ENCODE measurements around the gene CACNA1S.
A peak's percentile ranks its signal among the peaks of the same experiment; 100 is the strongest.

The CACNA1S gene

DNA sequence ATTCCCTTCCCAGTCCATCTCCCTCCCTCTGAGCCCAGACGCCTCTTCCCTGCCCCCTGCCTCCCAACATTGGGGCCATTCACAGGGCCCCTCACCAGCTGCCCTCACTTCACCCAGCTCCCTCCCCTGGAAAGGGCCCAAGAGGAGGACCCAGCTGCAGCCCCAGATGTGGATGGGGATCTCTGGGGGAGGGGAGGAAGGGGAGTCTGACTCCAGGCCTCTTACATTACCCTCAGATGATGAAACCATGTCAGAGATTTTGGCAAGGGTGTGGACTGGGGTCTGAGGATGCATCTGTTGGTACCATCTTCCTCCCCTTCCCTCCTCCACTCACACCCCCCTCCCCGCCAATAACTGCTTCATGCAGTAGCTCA lies 87.6 kb downstream of the CACNA1S start:
- H3K27ac ChIP-seq (replicated peaks; ENCODE audit: low read length) = no peak overlapping the region
- H3K9ac ChIP-seq (ENCODE audit: low read depth, low read length, poor library complexity) = no peak overlapping the region
- no peak overlapping the region for H4K8ac ChIP-seq (ENCODE audit: low read depth, low read length)
- no peak overlapping the region for H4K91ac ChIP-seq (ENCODE audit: low read depth, low read length, poor library complexity)
- no peak overlapping the region for H2BK15ac ChIP-seq (ENCODE audit: low read length)
- no peaks in the 10 kb centered on the region for H3K36me3 ChIP-seq (replicated peaks in 1 of 2; ENCODE audit: control insufficient read depth in 2 of 2, insufficient read depth in 2 of 2, low read length in 2 of 2)
- H3K14ac ChIP-seq (ENCODE audit: low read length) = no peak overlapping the region
- H3K9me3 ChIP-seq (replicated peaks in 1 of 2; ENCODE audit: control insufficient read depth in 2 of 2, insufficient read depth in 1 of 2, low read depth in 1 of 2, low read length in 2 of 2) = no peaks in the 10 kb centered on the region
- H3K23ac ChIP-seq (ENCODE audit: low read depth, low read length, poor library complexity) = no peak overlapping the region
- no peak overlapping the region for H3K18ac ChIP-seq (ENCODE audit: low read length)
- peaks cover 0 to 6% (median 0%) of the 10 kb centered on the region in 3 experiments for H3K27me3 ChIP-seq (ENCODE audit: control insufficient read depth in 3 of 3, insufficient read depth in 3 of 3, low read depth in 1 of 3, low read length in 3 of 3)
- no peak overlapping the region for H3K4me2 ChIP-seq (ENCODE audit: insufficient read depth, low read length, poor library complexity, severe bottlenecking)
- WGBS, 2 donors (ENCODE audit: extremely low coverage in 2 of 2, insufficient read length in 2 of 2, insufficient replicate concordance in 1 of 2) = no CpG with 5 or more reads among the region's 2 CpGs
- no peak overlapping the region for H2BK5ac ChIP-seq (ENCODE audit: low read length)
- H2AK5ac ChIP-seq (ENCODE audit: low read depth, low read length) = peak overlapping the region; percentile 12
- no peak overlapping the region for H2BK120ac ChIP-seq (ENCODE audit: low read depth, low read length)
- H3K79me1 ChIP-seq (ENCODE audit: low read depth, low read length) = no peaks in the 10 kb centered on the region
- DNase-seq (ENCODE audit: low spot score) = no peak
- H3K4me1 ChIP-seq (ENCODE audit: control insufficient read depth in 2 of 2, insufficient read depth in 1 of 2, low read depth in 1 of 2, low read length in 2 of 2) = peaks cover 30 to 39% of the 10 kb centered on the region in 2 donors
- peak overlapping the region in 1 of 2 donors; percentile 46 for H3K4me3 ChIP-seq (ENCODE audit: low read length in 2 of 2)
- no peak overlapping the region for H2AFZ ChIP-seq (ENCODE audit: low read length)
- H3K4ac ChIP-seq (ENCODE audit: low read length) = no peak overlapping the region
- no peak overlapping the region for H2BK12ac ChIP-seq (ENCODE audit: low read length)

GRCh38 chr1:201023920-201024624 lies 88.2 kb downstream of the CACNA1S start:
- H2BK120ac ChIP-seq (ENCODE audit: low read depth, low read length) = no peak overlapping the region
- H3K4me1 ChIP-seq (ENCODE audit: control insufficient read depth in 2 of 2, insufficient read depth in 1 of 2, low read depth in 1 of 2, low read length in 2 of 2) = peaks cover 30 to 39% of the 10 kb centered on the region in 2 donors
- no CpG with 5 or more reads among the region's 17 CpGs for WGBS, 2 donors (ENCODE audit: extremely low coverage in 2 of 2, insufficient read length in 2 of 2, insufficient replicate concordance in 1 of 2)
- no peak overlapping the region for H4K91ac ChIP-seq (ENCODE audit: low read depth, low read length, poor library complexity)
- no peak overlapping the region for H3K23ac ChIP-seq (ENCODE audit: low read depth, low read length, poor library complexity)
- peak overlapping the region; percentile 6 for H2AK5ac ChIP-seq (ENCODE audit: low read depth, low read length)
- H3K4ac ChIP-seq (ENCODE audit: low read length) = no peak overlapping the region
- no peaks in the 10 kb centered on the region for H3K79me1 ChIP-seq (ENCODE audit: low read depth, low read length)
- peak overlapping the region; percentile 51 for H3K4me2 ChIP-seq (ENCODE audit: insufficient read depth, low read length, poor library complexity, severe bottlenecking)
- H3K27ac ChIP-seq (replicated peaks; ENCODE audit: low read length) = no peak overlapping the region
- no peak overlapping the region for H2BK12ac ChIP-seq (ENCODE audit: low read length)
- no peak overlapping the region for H3K14ac ChIP-seq (ENCODE audit: low read length)
- H3K18ac ChIP-seq (ENCODE audit: low read length) = no peak overlapping the region
- H3K9me3 ChIP-seq (replicated peaks in 1 of 2; ENCODE audit: control insufficient read depth in 2 of 2, insufficient read depth in 1 of 2, low read depth in 1 of 2, low read length in 2 of 2) = no peaks in the 10 kb centered on the region
- H4K8ac ChIP-seq (ENCODE audit: low read depth, low read length) = no peak overlapping the region
- H2BK15ac ChIP-seq (ENCODE audit: low read length) = no peak overlapping the region
- H3K9ac ChIP-seq (ENCODE audit: low read depth, low read length, poor library complexity) = no peak overlapping the region
- no peak overlapping the region for H2BK5ac ChIP-seq (ENCODE audit: low read length)
- H3K36me3 ChIP-seq (replicated peaks in 1 of 2; ENCODE audit: control insufficient read depth in 2 of 2, insufficient read depth in 2 of 2, low read length in 2 of 2) = no peaks in the 10 kb centered on the region
- peaks cover 0 to 6% (median 0%) of the 10 kb centered on the region in 3 experiments for H3K27me3 ChIP-seq (ENCODE audit: control insufficient read depth in 3 of 3, insufficient read depth in 3 of 3, low read depth in 1 of 3, low read length in 3 of 3)
- peak overlapping the region; percentile 46 to 71 for H3K4me3 ChIP-seq (ENCODE audit: low read length in 2 of 2)
- no peak for DNase-seq (ENCODE audit: low spot score)
- peak overlapping the region; percentile 69 for H2AFZ ChIP-seq (ENCODE audit: low read length)

GRCh38 chr1:201023517-201023902 lies 88.7 kb downstream of the CACNA1S start, which contains the start of gene KIF21B:
TSS of gene KIF21B (minus strand) at chr1:201023714. CDS start at chr1:201023383, 331 bp downstream.
- H3K9me3 ChIP-seq (replicated peaks in 1 of 2; ENCODE audit: control insufficient read depth in 2 of 2, insufficient read depth in 1 of 2, low read depth in 1 of 2, low read length in 2 of 2) = no peaks in the 10 kb centered on the region
- H2BK120ac ChIP-seq (ENCODE audit: low read depth, low read length) = no peak within 1 kb of the TSS
- peak within 1 kb of the TSS; percentile 92 for H2AFZ ChIP-seq (ENCODE audit: low read length)
- WGBS, 2 donors (ENCODE audit: extremely low coverage in 2 of 2, insufficient read length in 2 of 2, insufficient replicate concordance in 1 of 2) = no CpG with 5 or more reads among the region's 53 CpGs
- H3K27ac ChIP-seq (replicated peaks; ENCODE audit: low read length) = no peak within 1 kb of the TSS
- H3K36me3 ChIP-seq (replicated peaks in 1 of 2; ENCODE audit: control insufficient read depth in 2 of 2, insufficient read depth in 2 of 2, low read length in 2 of 2) = no peaks in the 10 kb centered on the region
- H3K4me3 ChIP-seq (ENCODE audit: low read length in 2 of 2) = peak within 1 kb of the TSS; percentile 60 to 84
- H2BK5ac ChIP-seq (ENCODE audit: low read length) = no peak within 1 kb of the TSS
- no peak within 1 kb of the TSS for H3K14ac ChIP-seq (ENCODE audit: low read length)
- H3K18ac ChIP-seq (ENCODE audit: low read length) = peak within 1 kb of the TSS; percentile 94
- H3K9ac ChIP-seq (ENCODE audit: low read depth, low read length, poor library complexity) = peak within 1 kb of the TSS; percentile 88
- H3K4me2 ChIP-seq (ENCODE audit: insufficient read depth, low read length, poor library complexity, severe bottlenecking) = peak within 1 kb of the TSS; percentile 87
- peak within 1 kb of the TSS; percentile 51 for H2AK5ac ChIP-seq (ENCODE audit: low read depth, low read length)
- no peak within 1 kb of the TSS for H4K8ac ChIP-seq (ENCODE audit: low read depth, low read length)
- H2BK15ac ChIP-seq (ENCODE audit: low read length) = peak within 1 kb of the TSS; percentile 75
- H3K23ac ChIP-seq (ENCODE audit: low read depth, low read length, poor library complexity) = peak within 1 kb of the TSS; percentile 11
- H2BK12ac ChIP-seq (ENCODE audit: low read length) = no peak within 1 kb of the TSS
- peaks cover 0 to 6% (median 0%) of the 10 kb centered on the region in 3 experiments for H3K27me3 ChIP-seq (ENCODE audit: control insufficient read depth in 3 of 3, insufficient read depth in 3 of 3, low read depth in 1 of 3, low read length in 3 of 3)
- H4K91ac ChIP-seq (ENCODE audit: low read depth, low read length, poor library complexity) = no peak within 1 kb of the TSS
- peaks cover 30 to 39% of the 10 kb centered on the region in 2 donors for H3K4me1 ChIP-seq (ENCODE audit: control insufficient read depth in 2 of 2, insufficient read depth in 1 of 2, low read depth in 1 of 2, low read length in 2 of 2)
- no peaks in the 10 kb centered on the region for H3K79me1 ChIP-seq (ENCODE audit: low read depth, low read length)
- DNase-seq (ENCODE audit: low spot score) = peak; percentile 87
- no peak within 1 kb of the TSS for H3K4ac ChIP-seq (ENCODE audit: low read length)

- H3K4me3 ChIP-seq (ENCODE audit: low read length in 2 of 2) = peak overlapping the region; percentile 60 to 84
- H3K14ac ChIP-seq (ENCODE audit: low read length) = no peak overlapping the region
- no peak overlapping the region for H2BK5ac ChIP-seq (ENCODE audit: low read length)
- peaks cover 30 to 39% of the 10 kb centered on the region in 2 donors for H3K4me1 ChIP-seq (ENCODE audit: control insufficient read depth in 2 of 2, insufficient read depth in 1 of 2, low read depth in 1 of 2, low read length in 2 of 2)
- peak overlapping the region; percentile 51 for H2AK5ac ChIP-seq (ENCODE audit: low read depth, low read length)
- H2BK12ac ChIP-seq (ENCODE audit: low read length) = no peak overlapping the region
- peak overlapping the region; percentile 92 for H2AFZ ChIP-seq (ENCODE audit: low read length)
- no CpG with 5 or more reads among the region's 56 CpGs for WGBS, 2 donors (ENCODE audit: extremely low coverage in 2 of 2, insufficient read length in 2 of 2, insufficient replicate concordance in 1 of 2)
- no peak overlapping the region for H3K27ac ChIP-seq (replicated peaks; ENCODE audit: low read length)
- no peaks in the 10 kb centered on the region for H3K9me3 ChIP-seq (replicated peaks in 1 of 2; ENCODE audit: control insufficient read depth in 2 of 2, insufficient read depth in 1 of 2, low read depth in 1 of 2, low read length in 2 of 2)
- peak overlapping the region; percentile 75 for H2BK15ac ChIP-seq (ENCODE audit: low read length)
- H3K27me3 ChIP-seq (ENCODE audit: control insufficient read depth in 3 of 3, insufficient read depth in 3 of 3, low read depth in 1 of 3, low read length in 3 of 3) = peaks cover 0 to 6% (median 0%) of the 10 kb centered on the region in 3 experiments
- peak overlapping the region; percentile 87 for H3K4me2 ChIP-seq (ENCODE audit: insufficient read depth, low read length, poor library complexity, severe bottlenecking)
- peak overlapping the region; percentile 94 for H3K18ac ChIP-seq (ENCODE audit: low read length)
- H2BK120ac ChIP-seq (ENCODE audit: low read depth, low read length) = no peak overlapping the region
- DNase-seq (ENCODE audit: low spot score) = no peak
- no peak overlapping the region for H4K8ac ChIP-seq (ENCODE audit: low read depth, low read length)
- no peaks in the 10 kb centered on the region for H3K79me1 ChIP-seq (ENCODE audit: low read depth, low read length)
- H3K9ac ChIP-seq (ENCODE audit: low read depth, low read length, poor library complexity) = peak overlapping the region; percentile 88
- peak overlapping the region; percentile 11 for H3K23ac ChIP-seq (ENCODE audit: low read depth, low read length, poor library complexity)
- no peak overlapping the region for H4K91ac ChIP-seq (ENCODE audit: low read depth, low read length, poor library complexity)
- H3K4ac ChIP-seq (ENCODE audit: low read length) = no peak overlapping the region
- H3K36me3 ChIP-seq (replicated peaks in 1 of 2; ENCODE audit: control insufficient read depth in 2 of 2, insufficient read depth in 2 of 2, low read length in 2 of 2) = peaks cover 0 to 1% of the 10 kb centered on the region in 2 donors
These were observed 89.3 kb downstream of the CACNA1S start for GRCh38 chr1:201022820-201023516.

Measured in neuronal stem cell (in vitro differentiated cells).